IMR-90 (cell line): ENCODE data around the gene ELSPBP1. TPM values are rescaled to one million over a fixed set of nuclear protein-coding genes. Genes with fewer than 3 reads are reported as not detected.

Source experiments
- ATAC-seq: fragments of 200-7000 bp; cut with Tn5 transposase; 2 replicates; pipeline ENCODE4 v1.9.1; 2020; ENCODE audit warnings: low read depth, mild to moderate bottlenecking, moderate library complexity
- BruUV-seq: library from RNA; stranded (reverse); fragments of 400-500 nt; replicated peaks from 2 replicates; lab custom pipeline; 2021; lab: Mats Ljungman, UMichigan
- CTCF ChIA-PET: fragments of 300-600 bp; formaldehyde crosslinking; extraction: SDS; loops from one replicate; lab custom pipeline; 2021; ENCODE audit warnings: antibody characterized with exemption; lab: Yijun Ruan, JAX
- POLR2A ChIA-PET: fragments of 300-600 bp; sonication (Branson Sonifier 250); formaldehyde crosslinking; loops from one replicate; lab custom pipeline; 2022; ENCODE audit warnings: antibody characterized with exemption; ENCODE audit not compliant: unreplicated experiment; lab: Charles Lee
- DNase-seq: peaks from one replicate; pipeline ENCODE4 v3.0.0; 2013
- H2AFZ ChIP-seq: replicated peaks from 2 replicates; pipeline ENCODE3; 2013; ENCODE audit warnings: low read length, mild to moderate bottlenecking; ENCODE audit not compliant: poor library complexity
- H2AK5ac ChIP-seq: 2 replicates; pipeline ENCODE4 v1.6.1; 2013; ENCODE audit warnings: low read depth, low read length, inconsistent platforms
- H2AK9ac ChIP-seq: replicated peaks from 2 replicates; pipeline ENCODE3; 2013; ENCODE audit warnings: mild to moderate bottlenecking, low read depth, low read length, moderate library complexity; ENCODE audit not compliant: poor library complexity
- H2BK120ac ChIP-seq: 2 replicates; pipeline ENCODE4 v1.6.1; 2013; ENCODE audit warnings: low read depth, low read length, inconsistent platforms
- H2BK15ac ChIP-seq: 3 replicates; pipeline ENCODE4 v1.6.1; 2013; ENCODE audit warnings: low read depth, low read length, inconsistent platforms
- H2BK20ac ChIP-seq: 2 replicates; pipeline ENCODE4 v1.6.1; 2013; ENCODE audit warnings: low read depth, mild to moderate bottlenecking, inconsistent platforms, low read length, moderate library complexity
- H2BK5ac ChIP-seq: 2 replicates; pipeline ENCODE4 v1.6.1; 2013; ENCODE audit warnings: mild to moderate bottlenecking, low read depth, low read length, inconsistent platforms; ENCODE audit not compliant: poor library complexity, severe bottlenecking
- H3K14ac ChIP-seq: replicated peaks from 2 replicates; pipeline ENCODE4 v1.6.1; 2013; ENCODE audit warnings: low read depth, low read length, inconsistent platforms
- H3K18ac ChIP-seq: 2 replicates; pipeline ENCODE4 v1.6.1; 2013; ENCODE audit warnings: low read depth, low read length, control low read depth
- H3K23ac ChIP-seq: 2 replicates; pipeline ENCODE4 v1.6.1; 2013; ENCODE audit warnings: low read depth, low read length, inconsistent platforms
- H3K27ac ChIP-seq: 2 replicates; pipeline ENCODE4 v1.5.1; 2013; ENCODE audit warnings: mild to moderate bottlenecking, control low read depth, low read length; ENCODE audit not compliant: insufficient read depth
- H3K27me3 ChIP-seq: 2 replicates; pipeline ENCODE4 v1.6.1; 2013; ENCODE audit warnings: low read length; ENCODE audit not compliant: control insufficient read depth, insufficient read depth
- H3K36me3 ChIP-seq: 2 replicates; pipeline ENCODE4 v1.6.1; 2013; ENCODE audit warnings: low read length, mixed read lengths; ENCODE audit not compliant: control insufficient read depth, insufficient read depth
- H3K4ac ChIP-seq: 2 replicates; pipeline ENCODE4 v1.6.1; 2013; ENCODE audit warnings: low read depth, low read length, inconsistent platforms
- H3K4me1 ChIP-seq: 2 replicates; pipeline ENCODE4 v1.6.1; 2013; ENCODE audit warnings: low read length, mixed read lengths; ENCODE audit not compliant: control insufficient read depth, insufficient read depth
- H3K4me2 ChIP-seq: 2 replicates; pipeline ENCODE4 v1.6.1; 2013; ENCODE audit warnings: low read depth, mild to moderate bottlenecking, control low read depth, low read length, moderate library complexity
- H3K4me3 ChIP-seq: 2 replicates; pipeline ENCODE4 v1.5.1; 2013; ENCODE audit warnings: low read depth, mild to moderate bottlenecking, control low read depth, low read length, moderate library complexity; ENCODE audit not compliant: insufficient read depth
- H3K56ac ChIP-seq: 2 replicates; pipeline ENCODE4 v1.6.1; 2013; ENCODE audit warnings: low read length, inconsistent platforms; ENCODE audit not compliant: insufficient read depth; ENCODE audit errors: extremely low read depth
- H3K79me1 ChIP-seq, 2 experiments: 2 replicates each; pipeline ENCODE4 v1.6.1; 2013; ENCODE audit warnings: low read length in 2 of 2, inconsistent platforms in 1 of 2, low read depth in 1 of 2
- H3K9ac ChIP-seq: 2 replicates; pipeline ENCODE4 v1.6.1; 2013; ENCODE audit warnings: low read depth, low read length, control low read depth
- H3K9me1 ChIP-seq: 2 replicates; pipeline ENCODE4 v1.6.1; 2013; ENCODE audit warnings: low read length, inconsistent platforms; ENCODE audit not compliant: insufficient read depth
- H3K9me3 ChIP-seq: 2 replicates; pipeline ENCODE4 v1.6.1; 2013; ENCODE audit warnings: low read length; ENCODE audit not compliant: control insufficient read depth, insufficient read depth
- H4K20me1 ChIP-seq: 2 replicates; pipeline ENCODE4 v1.6.1; 2013; ENCODE audit warnings: low read length, inconsistent platforms; ENCODE audit not compliant: insufficient read depth
- H4K5ac ChIP-seq: 2 replicates; pipeline ENCODE4 v1.6.1; 2013; ENCODE audit warnings: mild to moderate bottlenecking, low read depth, low read length, control low read depth
- H4K8ac ChIP-seq, 2 experiments: 2 replicates each; pipeline ENCODE4 v1.6.1; 2013; ENCODE audit warnings: low read depth in 2 of 2, low read length in 2 of 2, control low read depth in 1 of 2, inconsistent platforms in 1 of 2
- H4K91ac ChIP-seq: 2 replicates; pipeline ENCODE4 v1.6.1; 2013; ENCODE audit warnings: low read depth, low read length, inconsistent platforms; ENCODE audit not compliant: insufficient read depth
- BHLHE40 ChIP-seq: fragments of 150-350 bp; IDR thresholded peaks from 2 replicates; pipeline ENCODE4 v1.6.1; 2016; ENCODE audit warnings: mild to moderate bottlenecking, low read depth, low read length
- CEBPB ChIP-seq: IDR thresholded peaks from 2 replicates; pipeline ENCODE4 v1.6.1; 2012; ENCODE audit warnings: low read depth, low read length, improper control_type of control experiment
- CHD1 ChIP-seq: IDR thresholded peaks from 2 replicates; pipeline ENCODE4 v1.6.1; 2012; ENCODE audit warnings: low read depth, low read length, improper control_type of control experiment
- CTCF ChIP-seq: conservative IDR thresholded peaks from 2 replicates; pipeline ENCODE4 v1.5.1; 2012; ENCODE audit warnings: mild to moderate bottlenecking, low read depth, low read length, improper control_type of control experiment
- FOS ChIP-seq: fragments of 150-350 bp; IDR thresholded peaks from 2 replicates; pipeline ENCODE4 v1.6.1; 2016; ENCODE audit warnings: low read depth, low read length
- MAZ ChIP-seq: IDR thresholded peaks from 2 replicates; pipeline ENCODE4 v1.6.1; 2012; ENCODE audit warnings: low read depth, mild to moderate bottlenecking, low read length, improper control_type of control experiment, moderate library complexity, borderline replicate concordance
- MXI1 ChIP-seq: IDR thresholded peaks from 2 replicates; pipeline ENCODE4 v1.6.1; 2012; ENCODE audit warnings: low read depth, mild to moderate bottlenecking, low read length, moderate library complexity, borderline replicate concordance
- POLR2A ChIP-seq: IDR thresholded peaks from 2 replicates; pipeline ENCODE4 v1.6.1; 2012; ENCODE audit warnings: mild to moderate bottlenecking, low read depth, low read length
- RAD21 ChIP-seq: IDR thresholded peaks from 2 replicates; pipeline ENCODE4 v1.6.1; 2012; ENCODE audit warnings: low read length, improper control_type of control experiment
- RCOR1 ChIP-seq: IDR thresholded peaks from 2 replicates; pipeline ENCODE4 v1.6.1; 2012; ENCODE audit warnings: mild to moderate bottlenecking, low read length, improper control_type of control experiment; ENCODE audit not compliant: insufficient replicate concordance
- RFX5 ChIP-seq: IDR thresholded peaks from 2 replicates; pipeline ENCODE4 v1.8.0; 2012; ENCODE audit warnings: low read depth, mild to moderate bottlenecking, low read length, moderate library complexity
- SMC3 ChIP-seq: fragments of 150-350 bp; IDR thresholded peaks from 2 replicates; pipeline ENCODE4 v1.6.1; 2016; ENCODE audit warnings: low read depth, mild to moderate bottlenecking, antibody characterized with exemption, low read length, moderate library complexity
- USF2 ChIP-seq: fragments of 150-350 bp; IDR thresholded peaks from 2 replicates; pipeline ENCODE4 v1.6.1; 2017; ENCODE audit warnings: mild to moderate bottlenecking, antibody characterized with exemption, low read length, low read depth
- WGBS, 2 experiments: methylation state at CpG; one replicate each; pipeline versions ENCODE4 v1.1.5 to v1.1.7; 2013; ENCODE audit warnings: missing lambda C conversion rate in 2 of 2; ENCODE audit not compliant: insufficient read length in 1 of 2; ENCODE audit errors: extremely low coverage in 2 of 2; 5-methylcytosine and 5-hydroxymethylcytosine counted together
- dilution Hi-C: fragments of 300-500 bp; cut with HindIII; formaldehyde crosslinking; loops from one replicate; pipeline ENCODE4 v1.14.3; 2018; ENCODE audit warnings: low sequenced_read_pairs; ENCODE audit not compliant: unreplicated experiment
- in situ Hi-C: fragments of 300-500 bp; cut with MboI; formaldehyde crosslinking; loops from 3 replicates; pipeline ENCODE4 v1.14.3; 2019; ENCODE audit warnings: low sequenced_read_pairs, inconsistent platforms, mixed read lengths
- intact Hi-C: fragments of 100-400 bp; cut with micrococcal nuclease; formaldehyde crosslinking; loops from 2 replicates; pipeline ENCODE4 v1.10.0; 2022
- polyA plus RNA-seq, 3 experiments: library from polyadenylated mRNA; depleted of rRNA; stranded (reverse); fragments of >200 nt; gene quantifications; 2 replicates each; pipeline ENCODE4 v1.2.3, GENCODE V29; 2012; ENCODE audit warnings: low replicate concordance in 1 of 3
- total RNA-seq: library from RNA; depleted of rRNA; stranded (reverse); fragments of >200 nt; gene quantifications from 2 replicates; pipeline ENCODE4 v1.2.3, GENCODE V29; 2012
- TF ChIP-seq, protein P1 (sequence below): fragments of 150-350 bp; IDR thresholded peaks from 2 replicates; pipeline ENCODE4 v1.6.1; 2016; ENCODE audit warnings: low read depth, mild to moderate bottlenecking, low read length, moderate library complexity, borderline replicate concordance

ELSPBP1 gene
- total and polyA plus RNA-seq, 2 of the 4 experiments (the other 2 are of a cell fraction), result not detected

DNA sequence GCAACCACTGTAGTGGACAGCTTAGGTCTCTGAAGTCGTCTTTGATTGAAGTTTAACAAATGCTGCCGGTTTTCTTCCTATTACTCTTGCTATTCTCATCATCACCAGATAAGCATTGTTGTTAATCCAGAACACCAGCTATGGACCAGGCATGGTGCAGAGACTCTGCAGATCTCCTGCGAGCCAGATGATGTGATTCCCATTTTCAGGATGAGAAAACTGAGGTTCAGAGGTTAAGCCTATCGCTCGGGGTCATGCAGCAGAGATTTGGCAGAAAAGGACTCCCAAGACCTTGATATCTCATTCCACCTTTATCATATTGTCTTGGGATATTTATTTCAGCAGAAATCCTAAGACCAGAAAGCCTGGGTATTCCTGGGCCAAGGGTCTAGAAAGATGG lies 65.9 kb downstream of the ELSPBP1 start:
- Histone ChIP-seq H4K8ac (no peak overlapping the region), H3K9me1 (no peaks in the 10 kb centered on the region), H4K20me1 (no peaks in the 10 kb centered on the region), H4K5ac (no peak overlapping the region), H3K4me3 (no peak overlapping the region), H3K4me1 (no peaks in the 10 kb centered on the region), H2BK120ac (no peak overlapping the region), H3K9me3 (0 out of 2 replicates have a peak, but pooled peaks cover 1% of the 10 kb centered on the region), H2BK15ac (no peak overlapping the region), H3K4ac (no peak overlapping the region), H2AK9ac (no peak overlapping the region), H3K27ac (no peak overlapping the region), H3K4me2 (no peak overlapping the region), H3K23ac (no peak overlapping the region), H2AFZ (no peak overlapping the region), H3K27me3 (peaks cover 6% of the 10 kb centered on the region; the same call in 1 of the 2 replicates), H3K14ac (no peak overlapping the region), H2BK20ac (no peak overlapping the region), H3K56ac (no peak overlapping the region), H2AK5ac (no peak overlapping the region), H3K79me1 (no peaks in the 10 kb centered on the region), H3K9ac (no peak overlapping the region), H3K36me3 (no peaks in the 10 kb centered on the region), H4K91ac (no peak overlapping the region), H2BK5ac (no peak overlapping the region), H3K18ac (no peak overlapping the region)
- no CpG with 5 or more reads among the region's 5 CpGs for WGBS, 2 experiments
- DNase-seq (no peak), ATAC-seq (no peak)
- intact Hi-C loops, result no loop called here
- ChIA-PET POLR2A (no interaction called here), CTCF (no interaction called here)
- BruUV-seq, result no TSS peak
- in situ Hi-C loops, result no loop called here
- dilution Hi-C loops, result no loop called here
- no peak for TF ChIP-seq USF2
- TF ChIP-seq CEBPB, result no peak
- no peak for TF ChIP-seq MAZ
- no peak for TF ChIP-seq RCOR1
- no peak for TF ChIP-seq CTCF
- TF ChIP-seq SMC3, result no peak
- TF ChIP-seq, protein P1, sequence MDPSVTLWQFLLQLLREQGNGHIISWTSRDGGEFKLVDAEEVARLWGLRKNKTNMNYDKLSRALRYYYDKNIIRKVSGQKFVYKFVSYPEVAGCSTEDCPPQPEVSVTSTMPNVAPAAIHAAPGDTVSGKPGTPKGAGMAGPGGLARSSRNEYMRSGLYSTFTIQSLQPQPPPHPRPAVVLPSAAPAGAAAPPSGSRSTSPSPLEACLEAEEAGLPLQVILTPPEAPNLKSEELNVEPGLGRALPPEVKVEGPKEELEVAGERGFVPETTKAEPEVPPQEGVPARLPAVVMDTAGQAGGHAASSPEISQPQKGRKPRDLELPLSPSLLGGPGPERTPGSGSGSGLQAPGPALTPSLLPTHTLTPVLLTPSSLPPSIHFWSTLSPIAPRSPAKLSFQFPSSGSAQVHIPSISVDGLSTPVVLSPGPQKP, result no peak
- TF ChIP-seq MXI1, result no peak
- TF ChIP-seq RFX5, result no peak
- TF ChIP-seq POLR2A, result no peak
- TF ChIP-seq BHLHE40, result no peak
- TF ChIP-seq RAD21, result no peak
- TF ChIP-seq FOS, result no peak
- TF ChIP-seq CHD1, result no peak
